Endothelial cell of umbilical vein (primary cell): Measurements from ENCODE around the gene DCAF4L1. TPM values are rescaled to one million over a fixed set of nuclear protein-coding genes. Genes with fewer than 3 reads are reported as not detected.

ENCODE experiments used
- BruUV-seq: library from RNA; stranded (reverse); fragments of 400-500 nt; replicated peaks from 2 replicates; lab custom pipeline; 2021; lab: Mats Ljungman, UMichigan
- CTCF ChIA-PET: fragments of 300-600, 350-600 bp; sonication (Branson Sonifier 250); formaldehyde crosslinking; loops from one replicate; lab custom pipeline; 2021; ENCODE audit warnings: antibody characterized with exemption, inconsistent platforms; lab: Charles Lee
- POLR2A ChIA-PET: fragments of 300-600, 350-600 bp; sonication (Branson Sonifier 250); formaldehyde crosslinking; loops from one replicate; lab custom pipeline; 2021; ENCODE audit warnings: antibody characterized with exemption, inconsistent platforms; lab: Charles Lee
- DNase-seq: peaks from one replicate; pipeline ENCODE4 v3.0.0-alpha.2; 2011; ENCODE audit warnings: low read depth, low spot score
- FAIRE-seq: peaks from 2 replicates; lab custom pipeline; 2011; peaks lifted over from hg19 to GRCh38; lab: Jason Lieb, UNC
- H2AFZ ChIP-seq: 2 replicates; pipeline ENCODE4 v1.6.0; 2012; ENCODE audit warnings: low read depth, low read length, control low read depth, inconsistent platforms
- H3K27ac ChIP-seq: 2 replicates; pipeline ENCODE4 v1.5.1; 2011; ENCODE audit warnings: low read depth, mild to moderate bottlenecking, control low read depth, low read length, moderate library complexity; ENCODE audit not compliant: insufficient read depth
- H3K27me3 ChIP-seq, 2 experiments: 2 replicates each; pipeline versions ENCODE4 v1.6.0 to v1.6.1; 2011; ENCODE audit warnings: low read length in 2 of 2, mixed read lengths in 1 of 2; ENCODE audit not compliant: control insufficient read depth in 2 of 2, insufficient read depth in 2 of 2
- H3K36me3 ChIP-seq, 2 experiments: 2 replicates in 1 of 2; 3 replicates in 1 of 2; pipeline ENCODE4 v1.5.1; 2011; ENCODE audit warnings: low read length in 2 of 2, mild to moderate bottlenecking in 1 of 2, moderate library complexity in 1 of 2; ENCODE audit not compliant: control insufficient read depth in 2 of 2, insufficient read depth in 2 of 2; ENCODE audit errors: extremely low read depth in 1 of 2
- H3K4me1 ChIP-seq: 3 replicates; pipeline ENCODE4 v1.5.1; 2011; ENCODE audit warnings: mild to moderate bottlenecking, low read length; ENCODE audit not compliant: control insufficient read depth, insufficient read depth; ENCODE audit errors: extremely low read depth
- H3K4me2 ChIP-seq: 2 replicates; pipeline ENCODE4 v1.6.1; 2011; ENCODE audit warnings: low read length, control low read depth, mixed read lengths; ENCODE audit not compliant: insufficient read depth
- H3K4me3 ChIP-seq, 3 experiments: fragments of 200-600 bp in 1 of 3; sonication (generic), shearing (Covaris generic) in 1 of 3; replicated peaks in 1 of 3; 2 replicates each; pipeline ENCODE4 v1.5.1; 2011 to 2016; ENCODE audit warnings: control low read depth in 3 of 3, low read length in 3 of 3, mild to moderate bottlenecking in 2 of 3, inconsistent platforms in 1 of 3, low read depth in 1 of 3, moderate library complexity in 1 of 3; ENCODE audit not compliant: insufficient read depth in 1 of 3
- H3K79me2 ChIP-seq: 2 replicates; pipeline ENCODE4 v1.6.0; 2012; ENCODE audit warnings: low read length, inconsistent platforms; ENCODE audit not compliant: control insufficient read depth, insufficient read depth
- H3K9ac ChIP-seq: replicated peaks from 2 replicates; pipeline ENCODE3; 2011; ENCODE audit warnings: low read length, control low read depth; ENCODE audit not compliant: insufficient read depth; ENCODE audit errors: extremely low read depth
- H3K9me1 ChIP-seq: replicated peaks from 3 replicates; pipeline ENCODE4 v1.6.0; 2011; ENCODE audit warnings: mild to moderate bottlenecking, low read length; ENCODE audit not compliant: control insufficient read depth, insufficient read depth; ENCODE audit errors: extremely low read depth
- H3K9me3 ChIP-seq: replicated peaks from 2 replicates; pipeline ENCODE4 v1.5.1; 2012; ENCODE audit warnings: low read length, inconsistent platforms; ENCODE audit not compliant: control insufficient read depth, insufficient read depth
- H4K20me1 ChIP-seq: replicated peaks from 2 replicates; pipeline ENCODE3; 2011; ENCODE audit warnings: mild to moderate bottlenecking, low read length; ENCODE audit not compliant: control insufficient read depth, insufficient read depth; ENCODE audit errors: extremely low read depth
- EZH2 ChIP-seq: IDR thresholded peaks from 2 replicates; pipeline ENCODE4 v1.6.1; 2012; ENCODE audit warnings: borderline replicate concordance, low read depth, mild to moderate bottlenecking, moderate library complexity, low read length, inconsistent platforms; ENCODE audit not compliant: severe bottlenecking
- FOS ChIP-seq: IDR thresholded peaks from 2 replicates; pipeline ENCODE4 v1.6.1; 2011; ENCODE audit warnings: mild to moderate bottlenecking, low read length, moderate library complexity, borderline replicate concordance; ENCODE audit not compliant: insufficient read depth
- GATA2 ChIP-seq: IDR thresholded peaks from 2 replicates; pipeline ENCODE4 v1.7.0; 2011; ENCODE audit warnings: low read depth, mild to moderate bottlenecking, moderate library complexity, mixed read lengths, low read length; ENCODE audit not compliant: insufficient read length, insufficient read depth
- JUN ChIP-seq: IDR thresholded peaks from 2 replicates; pipeline ENCODE4 v1.6.1; 2011; ENCODE audit warnings: borderline replicate concordance, low read depth; ENCODE audit not compliant: insufficient read length, insufficient read depth
- MAX ChIP-seq: IDR thresholded peaks from 2 replicates; pipeline ENCODE4 v1.6.1; 2011; ENCODE audit not compliant: insufficient read depth, insufficient read length
- MYC ChIP-seq: IDR thresholded peaks from one replicate; pipeline ENCODE4 v1.6.1; 2011; ENCODE audit warnings: mild to moderate bottlenecking, low read depth, low read length
- POLR2A ChIP-seq: IDR thresholded peaks from 2 replicates; pipeline ENCODE4 v1.6.1; 2012; ENCODE audit warnings: low read depth, mild to moderate bottlenecking, control low read depth, low read length
- POLR2AphosphoS5 ChIP-seq: IDR thresholded peaks from 2 replicates; pipeline ENCODE4 v1.6.1; 2012; ENCODE audit warnings: low read depth, mild to moderate bottlenecking, control low read depth, low read length, moderate library complexity; ENCODE audit not compliant: insufficient read depth
- dilution Hi-C: fragments of 300-500 bp; cut with MboI; formaldehyde crosslinking; loops from one replicate; pipeline ENCODE4 v1.15.0; 2019; ENCODE audit warnings: low sequenced_read_pairs; ENCODE audit not compliant: extremely low pct_ligation_motif_present
- intact Hi-C: fragments of 100-400 bp; cut with micrococcal nuclease; formaldehyde crosslinking; loops from one replicate; pipeline ENCODE4 v1.10.0; 2022
- polyA plus RNA-seq, 4 experiments: library from polyadenylated mRNA; depleted of rRNA in 3 of 4; stranded (reverse) in 3 of 4; unstranded in 1 of 4; fragments of >200 nt; gene quantifications; 2 replicates each; pipeline versions ENCODE4 v1.2.1 to v1.2.3, GENCODE V29; 2011 to 2012; ENCODE audit warnings: missing spikeins in 1 of 4
- total RNA-seq: library from RNA; stranded (reverse); gene quantifications from 2 replicates; pipeline ENCODE4 v1.2.3, GENCODE V29; 2021
- TF ChIP-seq, protein P1 (sequence below), 2 donors: IDR thresholded peaks; 1 replicate in 1 of 2; 2 replicates in 1 of 2; pipeline ENCODE4 v1.5.1; 2011; ENCODE audit warnings: low read length in 2 of 2, mild to moderate bottlenecking in 2 of 2, moderate library complexity in 2 of 2, control low read depth in 1 of 2, inconsistent platforms in 1 of 2, low read depth in 1 of 2; ENCODE audit not compliant: insufficient read depth in 1 of 2; ENCODE audit errors: extremely low read depth in 1 of 2

DCAF4L1 gene
- total and polyA plus RNA-seq, 2 donors (not counting 3 experiments of a cell fraction or from before 2014, with no cell fraction given), result 0.06 to 0.15 TPM

- H3K9me3 ChIP-seq, result no peaks in the 10 kb centered on the region
- H3K4me3 ChIP-seq, result no peak overlapping the region
- H2AFZ ChIP-seq, result no peak overlapping the region
- no peak for TF ChIP-seq MYC
- TF ChIP-seq JUN, result no peak
- TF ChIP-seq MAX, result no peak
- TF ChIP-seq POLR2AphosphoS5, result no peak
- no peak for TF ChIP-seq GATA2
- TF ChIP-seq, protein P1, sequence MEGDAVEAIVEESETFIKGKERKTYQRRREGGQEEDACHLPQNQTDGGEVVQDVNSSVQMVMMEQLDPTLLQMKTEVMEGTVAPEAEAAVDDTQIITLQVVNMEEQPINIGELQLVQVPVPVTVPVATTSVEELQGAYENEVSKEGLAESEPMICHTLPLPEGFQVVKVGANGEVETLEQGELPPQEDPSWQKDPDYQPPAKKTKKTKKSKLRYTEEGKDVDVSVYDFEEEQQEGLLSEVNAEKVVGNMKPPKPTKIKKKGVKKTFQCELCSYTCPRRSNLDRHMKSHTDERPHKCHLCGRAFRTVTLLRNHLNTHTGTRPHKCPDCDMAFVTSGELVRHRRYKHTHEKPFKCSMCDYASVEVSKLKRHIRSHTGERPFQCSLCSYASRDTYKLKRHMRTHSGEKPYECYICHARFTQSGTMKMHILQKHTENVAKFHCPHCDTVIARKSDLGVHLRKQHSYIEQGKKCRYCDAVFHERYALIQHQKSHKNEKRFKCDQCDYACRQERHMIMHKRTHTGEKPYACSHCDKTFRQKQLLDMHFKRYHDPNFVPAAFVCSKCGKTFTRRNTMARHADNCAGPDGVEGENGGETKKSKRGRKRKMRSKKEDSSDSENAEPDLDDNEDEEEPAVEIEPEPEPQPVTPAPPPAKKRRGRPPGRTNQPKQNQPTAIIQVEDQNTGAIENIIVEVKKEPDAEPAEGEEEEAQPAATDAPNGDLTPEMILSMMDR (IDR thresholded peaks at IDR 0.05; ENCODE audit: extremely low read depth in 1 of 2, insufficient read depth in 1 of 2, low read depth in 1 of 2, low read length in 2 of 2), result no peak
- TF ChIP-seq EZH2, result no peak
- TF ChIP-seq POLR2A, result no peak
- no peak for TF ChIP-seq FOS
- H3K79me2 ChIP-seq, result peaks cover 7% of the 10 kb centered on the region
- no peaks in the 10 kb centered on the region for H4K20me1 ChIP-seq
- DNase-seq, result no peak
- CTCF ChIA-PET, result no interaction called here
- BruUV-seq, result no TSS peak
- dilution Hi-C loops, result no loop called here
- no peak overlapping the region for H3K9ac ChIP-seq
- H3K27ac ChIP-seq, result no peak overlapping the region
- POLR2A ChIA-PET, result no interaction called here
- no peak overlapping the region for H3K4me2 ChIP-seq
- FAIRE-seq, result no peak
- H3K9me1 ChIP-seq, result no peaks in the 10 kb centered on the region
- intact Hi-C loops, result no loop called here
- H3K27me3 ChIP-seq, result no peaks in the 10 kb centered on the region
- no peaks in the 10 kb centered on the region for H3K36me3 ChIP-seq
- H3K4me1 ChIP-seq, result no peaks in the 10 kb centered on the region
Observed at GRCh38 chr4:42018451-42018850, 36.9 kb downstream of the DCAF4L1 start.

Other genes with a start within 250 kb of the DCAF4L1 start
- not detected in 2 replicates for gene PHOX2B, start 233.0 kb upstream of the DCAF4L1 start, total RNA-seq
- not detected in 2 replicates for gene PHOX2B, start 233.0 kb upstream of the DCAF4L1 start, polyA plus RNA-seq
- gene TMEM33, start 46.3 kb upstream of the DCAF4L1 start, total RNA-seq, result 58.5 and 60.1 TPM in 2 replicates
- gene TMEM33, start 46.3 kb upstream of the DCAF4L1 start, polyA plus RNA-seq, result 52.5 and 52.9 TPM in 2 replicates
- 40.6 and 44.4 TPM in 2 replicates for gene SLC30A9, start 8.8 kb downstream of the DCAF4L1 start, total RNA-seq
- 20.2 and 24.5 TPM in 2 replicates for gene SLC30A9, start 8.8 kb downstream of the DCAF4L1 start, polyA plus RNA-seq
- 0.07 and 0.27 TPM in 2 replicates for gene BEND4, start 170.9 kb downstream of the DCAF4L1 start, total RNA-seq
- 0.01 and 0.02 TPM in 2 replicates for gene BEND4, start 170.9 kb downstream of the DCAF4L1 start, polyA plus RNA-seq